Osteocyte (in vitro differentiated cells): ENCODE results near the gene USP24. TPM values are rescaled to one million over a fixed set of nuclear protein-coding genes. Genes with fewer than 3 reads are reported as not detected.
A peak's percentile ranks its signal among the peaks of the same experiment; 100 is the strongest.

ENCODE experiments used
- DNase-seq: peaks from one replicate; pipeline ENCODE4 v3.0.0; 2021; ENCODE audit warnings: mixed read lengths; ENCODE audit not compliant: unreplicated experiment; ENCODE audit errors: extremely low spot score
- H3K27ac Mint-ChIP-seq: one replicate; pipeline ENCODE4 v1.8.0; 2021; ENCODE audit warnings: mild to moderate bottlenecking, mixed read lengths; ENCODE audit not compliant: unreplicated experiment
- H3K27me3 Mint-ChIP-seq: one replicate; pipeline ENCODE4 v1.8.0; 2021; ENCODE audit warnings: mixed read lengths; ENCODE audit not compliant: unreplicated experiment
- H3K36me3 Mint-ChIP-seq: one replicate; pipeline ENCODE4 v1.8.0; 2021; ENCODE audit warnings: mixed read lengths; ENCODE audit not compliant: unreplicated experiment
- H3K4me1 Mint-ChIP-seq: one replicate; pipeline ENCODE4 v1.8.0; 2021; ENCODE audit warnings: mixed read lengths; ENCODE audit not compliant: unreplicated experiment
- H3K4me3 Mint-ChIP-seq: one replicate; pipeline ENCODE4 v1.8.0; 2021; ENCODE audit warnings: mild to moderate bottlenecking, moderate library complexity, mixed read lengths; ENCODE audit not compliant: unreplicated experiment
- H3K9me3 Mint-ChIP-seq: one replicate; pipeline ENCODE4 v1.8.0; 2021; ENCODE audit warnings: mixed read lengths; ENCODE audit not compliant: unreplicated experiment
- long read RNA-seq: library from polyadenylated mRNA; unstranded; transcript quantifications from one replicate; pipeline ENCODE4 v2.0.0, GENCODE V29; 2021
- total RNA-seq: library from RNA; stranded (reverse); gene quantifications from 2 replicates; pipeline ENCODE4 v1.2.1, GENCODE V29; 2021
- TF ChIP-seq, protein P1 (sequence below): fragments of 200-600 bp; sonication (generic); IDR thresholded peaks from 2 replicates; pipeline ENCODE4 v1.5.0; 2021; ENCODE audit warnings: antibody characterized with exemption, mild to moderate bottlenecking, moderate library complexity

The USP24 gene, protein sequence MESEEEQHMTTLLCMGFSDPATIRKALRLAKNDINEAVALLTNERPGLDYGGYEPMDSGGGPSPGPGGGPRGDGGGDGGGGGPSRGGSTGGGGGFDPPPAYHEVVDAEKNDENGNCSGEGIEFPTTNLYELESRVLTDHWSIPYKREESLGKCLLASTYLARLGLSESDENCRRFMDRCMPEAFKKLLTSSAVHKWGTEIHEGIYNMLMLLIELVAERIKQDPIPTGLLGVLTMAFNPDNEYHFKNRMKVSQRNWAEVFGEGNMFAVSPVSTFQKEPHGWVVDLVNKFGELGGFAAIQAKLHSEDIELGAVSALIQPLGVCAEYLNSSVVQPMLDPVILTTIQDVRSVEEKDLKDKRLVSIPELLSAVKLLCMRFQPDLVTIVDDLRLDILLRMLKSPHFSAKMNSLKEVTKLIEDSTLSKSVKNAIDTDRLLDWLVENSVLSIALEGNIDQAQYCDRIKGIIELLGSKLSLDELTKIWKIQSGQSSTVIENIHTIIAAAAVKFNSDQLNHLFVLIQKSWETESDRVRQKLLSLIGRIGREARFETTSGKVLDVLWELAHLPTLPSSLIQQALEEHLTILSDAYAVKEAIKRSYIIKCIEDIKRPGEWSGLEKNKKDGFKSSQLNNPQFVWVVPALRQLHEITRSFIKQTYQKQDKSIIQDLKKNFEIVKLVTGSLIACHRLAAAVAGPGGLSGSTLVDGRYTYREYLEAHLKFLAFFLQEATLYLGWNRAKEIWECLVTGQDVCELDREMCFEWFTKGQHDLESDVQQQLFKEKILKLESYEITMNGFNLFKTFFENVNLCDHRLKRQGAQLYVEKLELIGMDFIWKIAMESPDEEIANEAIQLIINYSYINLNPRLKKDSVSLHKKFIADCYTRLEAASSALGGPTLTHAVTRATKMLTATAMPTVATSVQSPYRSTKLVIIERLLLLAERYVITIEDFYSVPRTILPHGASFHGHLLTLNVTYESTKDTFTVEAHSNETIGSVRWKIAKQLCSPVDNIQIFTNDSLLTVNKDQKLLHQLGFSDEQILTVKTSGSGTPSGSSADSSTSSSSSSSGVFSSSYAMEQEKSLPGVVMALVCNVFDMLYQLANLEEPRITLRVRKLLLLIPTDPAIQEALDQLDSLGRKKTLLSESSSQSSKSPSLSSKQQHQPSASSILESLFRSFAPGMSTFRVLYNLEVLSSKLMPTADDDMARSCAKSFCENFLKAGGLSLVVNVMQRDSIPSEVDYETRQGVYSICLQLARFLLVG (N-terminal part only)
- total RNA-seq = 32.1 and 37.5 TPM in 2 replicates
- long read RNA-seq, partial matches to known transcripts = 7 of 9 reads
- long read RNA-seq, other reads (novel, unspliced or antisense) = 2 of 9 reads

DNA sequence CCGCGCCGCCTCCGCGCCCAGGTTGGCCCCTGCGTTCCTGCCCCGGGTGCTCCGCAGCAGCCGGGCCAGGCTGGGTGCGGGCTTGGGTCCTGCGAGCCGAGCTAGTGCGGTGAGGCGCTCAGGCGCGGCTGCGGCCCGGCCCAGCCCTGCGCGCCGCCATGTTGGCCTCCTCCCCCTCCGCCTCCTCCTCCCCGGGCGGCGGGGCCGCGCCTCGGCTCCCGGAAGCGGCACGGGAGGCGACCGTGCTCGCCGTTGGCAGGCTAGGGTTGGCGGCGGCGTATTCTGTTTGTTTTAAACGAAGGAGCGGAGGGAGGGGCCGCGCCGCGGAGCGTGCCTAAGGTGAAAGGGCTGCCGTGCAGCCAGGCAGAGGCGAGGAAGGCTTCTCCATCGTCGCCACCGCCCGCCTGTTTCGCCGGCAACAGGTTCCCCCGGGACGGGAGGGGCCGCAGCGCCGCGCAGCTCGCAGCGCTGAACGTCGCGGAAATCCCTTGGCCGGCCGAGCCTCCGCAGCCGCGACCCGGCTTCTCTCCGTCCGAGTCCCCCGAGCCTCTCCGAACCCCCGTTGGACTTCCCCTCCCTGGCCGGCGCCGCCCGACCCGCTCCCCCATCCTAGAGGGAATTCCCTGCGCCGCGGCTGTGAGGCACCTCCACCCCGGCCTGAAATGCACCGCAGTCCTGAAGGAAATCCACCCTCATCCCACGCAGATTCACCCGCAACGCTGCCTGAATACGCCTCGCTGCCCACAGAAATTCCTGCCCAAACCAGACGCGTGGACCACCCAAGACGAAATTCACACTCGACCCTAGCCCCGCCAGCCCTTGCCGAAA lies at the start of gene USP24:
Gene USP24 (minus strand): TSS at position 171 of the 828 bp plus-strand sequence. CDS start 251 bp downstream, outside the sequence.
- Mint-ChIP-seq H3K4me3 (peak within 1 kb of the TSS; percentile 93), H3K27ac (peak within 1 kb of the TSS; percentile 94), H3K36me3 (no peaks in the 10 kb centered on the region), H3K4me1 (peaks cover 57% of the 10 kb centered on the region), H3K27me3 (no peaks in the 10 kb centered on the region), H3K9me3 (no peaks in the 10 kb centered on the region)
- peak; percentile 91 for DNase-seq
- TF ChIP-seq, protein P1, sequence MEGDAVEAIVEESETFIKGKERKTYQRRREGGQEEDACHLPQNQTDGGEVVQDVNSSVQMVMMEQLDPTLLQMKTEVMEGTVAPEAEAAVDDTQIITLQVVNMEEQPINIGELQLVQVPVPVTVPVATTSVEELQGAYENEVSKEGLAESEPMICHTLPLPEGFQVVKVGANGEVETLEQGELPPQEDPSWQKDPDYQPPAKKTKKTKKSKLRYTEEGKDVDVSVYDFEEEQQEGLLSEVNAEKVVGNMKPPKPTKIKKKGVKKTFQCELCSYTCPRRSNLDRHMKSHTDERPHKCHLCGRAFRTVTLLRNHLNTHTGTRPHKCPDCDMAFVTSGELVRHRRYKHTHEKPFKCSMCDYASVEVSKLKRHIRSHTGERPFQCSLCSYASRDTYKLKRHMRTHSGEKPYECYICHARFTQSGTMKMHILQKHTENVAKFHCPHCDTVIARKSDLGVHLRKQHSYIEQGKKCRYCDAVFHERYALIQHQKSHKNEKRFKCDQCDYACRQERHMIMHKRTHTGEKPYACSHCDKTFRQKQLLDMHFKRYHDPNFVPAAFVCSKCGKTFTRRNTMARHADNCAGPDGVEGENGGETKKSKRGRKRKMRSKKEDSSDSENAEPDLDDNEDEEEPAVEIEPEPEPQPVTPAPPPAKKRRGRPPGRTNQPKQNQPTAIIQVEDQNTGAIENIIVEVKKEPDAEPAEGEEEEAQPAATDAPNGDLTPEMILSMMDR = peak; percentile 5

DNA sequence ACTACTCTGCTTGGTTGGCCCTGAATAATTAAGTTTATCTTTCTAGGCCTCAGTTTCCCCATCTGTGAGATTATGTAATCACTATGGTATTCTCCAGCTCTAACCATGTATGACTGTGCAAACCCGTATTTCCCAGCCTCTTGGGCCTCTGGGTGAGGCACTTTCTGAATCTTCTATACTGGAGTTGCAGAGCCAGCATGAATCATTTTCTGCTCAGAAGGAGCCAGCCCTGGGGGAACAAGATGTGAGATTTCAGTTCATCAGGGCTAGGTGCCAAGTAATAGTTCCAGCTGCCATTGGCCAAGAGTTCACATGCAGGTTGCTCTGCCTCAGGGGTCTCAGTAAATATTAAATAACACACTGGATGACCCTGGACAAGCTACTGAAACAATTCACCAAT lies 47.7 kb upstream of the USP24 start:
- TF ChIP-seq, protein P1 = no peak
- Mint-ChIP-seq H3K4me3 (no peak overlapping the region), H3K4me1 (peaks cover 4% of the 10 kb centered on the region), H3K27ac (no peak overlapping the region), H3K36me3 (no peaks in the 10 kb centered on the region), H3K9me3 (peaks cover 4% of the 10 kb centered on the region), H3K27me3 (peaks cover 2% of the 10 kb centered on the region)
- DNase-seq = no peak

DNA sequence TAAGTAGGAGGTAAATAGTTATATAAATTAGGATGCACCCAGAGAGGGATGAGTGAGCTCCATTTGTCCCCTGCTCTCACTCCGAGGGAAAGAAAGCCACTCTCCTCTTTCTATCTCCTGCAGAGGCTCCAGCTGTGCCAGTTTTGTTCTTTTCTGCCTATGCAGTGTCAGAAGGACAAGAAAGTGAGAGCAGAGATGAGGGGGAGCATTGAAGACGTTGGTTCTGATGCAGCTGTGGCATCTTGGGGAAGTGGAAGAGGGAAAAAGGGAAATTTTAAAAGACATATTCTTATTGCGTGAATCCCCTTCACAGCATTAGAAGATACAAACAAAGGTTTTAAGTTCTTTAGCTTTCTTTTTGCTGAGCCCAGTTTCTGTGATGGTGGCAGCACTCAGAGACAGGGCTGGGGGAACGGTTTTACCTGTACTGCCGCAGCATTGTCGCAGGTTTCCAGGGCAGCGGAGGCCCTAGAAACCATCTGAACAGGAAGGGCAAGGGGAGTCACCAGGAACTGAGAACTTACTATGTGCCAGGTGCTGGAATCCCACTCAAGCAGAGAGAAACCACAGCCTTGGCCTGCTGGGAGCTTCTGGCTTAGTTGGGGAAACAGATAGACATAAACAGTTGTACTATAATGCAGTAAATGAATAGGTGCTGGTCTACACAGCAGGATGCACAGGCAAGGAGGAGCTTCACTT lies 44.9 kb upstream of the USP24 start:
- peaks cover 2% of the 10 kb centered on the region for H3K27me3 Mint-ChIP-seq
- no peak overlapping the region for H3K27ac Mint-ChIP-seq
- H3K4me3 Mint-ChIP-seq = no peak overlapping the region
- peaks cover 4% of the 10 kb centered on the region for H3K9me3 Mint-ChIP-seq
- no peaks in the 10 kb centered on the region for H3K36me3 Mint-ChIP-seq
- peaks cover 4% of the 10 kb centered on the region for H3K4me1 Mint-ChIP-seq
- no peak for DNase-seq
- TF ChIP-seq, protein P1 = no peak

DNA sequence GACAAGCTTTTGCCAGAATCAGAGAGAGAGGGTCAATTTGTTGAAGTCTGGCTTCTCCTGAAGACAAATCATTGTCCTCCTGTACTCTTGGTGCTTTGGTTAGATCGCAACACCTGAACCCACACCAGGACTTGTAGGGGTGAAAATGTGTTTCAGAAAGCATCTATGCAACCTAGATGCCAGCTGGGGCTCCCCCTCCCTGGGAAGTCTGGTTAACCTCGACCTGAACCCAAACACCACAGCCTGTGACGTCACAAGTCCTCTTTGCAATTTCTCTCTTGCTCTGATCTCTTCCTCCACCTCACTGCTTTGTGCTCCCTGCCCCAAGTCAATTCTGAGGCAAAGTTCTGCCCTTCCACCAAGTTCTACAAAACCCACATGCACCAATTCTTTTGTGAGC lies 42.8 kb upstream of the USP24 start:
- peaks cover 4% of the 10 kb centered on the region for H3K4me1 Mint-ChIP-seq

More for the DNA sequence above, 42.8 kb upstream of the USP24 start:
- Mint-ChIP-seq H3K27me3 (peaks cover 2% of the 10 kb centered on the region), H3K9me3 (no peaks in the 10 kb centered on the region), H3K27ac (no peak overlapping the region), H3K4me3 (no peak overlapping the region), H3K36me3 (no peaks in the 10 kb centered on the region)
- TF ChIP-seq, protein P1 = no peak
- DNase-seq = no peak
